ENCODE results near the gene HSPA2.
"Not testable (repeated sequence)": the region's sequence is repeated elsewhere in the genome, so short reads cannot be mapped to it uniquely, and the experiment has no call there.

The HSPA2 gene

DNA sequence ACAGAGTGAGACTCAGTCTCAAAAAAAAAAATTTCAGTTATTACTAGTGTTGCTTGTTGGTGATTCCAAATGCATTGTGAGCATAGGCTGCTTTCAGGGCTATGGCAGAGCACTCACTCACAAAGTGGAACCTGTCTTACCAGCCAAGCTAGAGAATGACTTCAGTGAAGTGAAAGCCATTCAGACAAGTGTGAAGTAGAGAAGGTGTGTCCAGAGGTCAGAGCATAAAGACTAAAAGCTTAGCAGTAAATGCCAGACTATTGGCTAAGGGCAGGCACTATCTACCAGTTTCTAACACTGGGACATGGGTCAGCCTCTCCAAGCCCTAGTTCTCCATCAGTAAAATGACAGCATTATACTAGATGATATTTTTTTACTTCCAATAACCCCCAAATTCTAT, 21.9 kb downstream of the HSPA2 start:
- no peak for DNase-seq (ENCODE audit: low spot score)

DNA sequence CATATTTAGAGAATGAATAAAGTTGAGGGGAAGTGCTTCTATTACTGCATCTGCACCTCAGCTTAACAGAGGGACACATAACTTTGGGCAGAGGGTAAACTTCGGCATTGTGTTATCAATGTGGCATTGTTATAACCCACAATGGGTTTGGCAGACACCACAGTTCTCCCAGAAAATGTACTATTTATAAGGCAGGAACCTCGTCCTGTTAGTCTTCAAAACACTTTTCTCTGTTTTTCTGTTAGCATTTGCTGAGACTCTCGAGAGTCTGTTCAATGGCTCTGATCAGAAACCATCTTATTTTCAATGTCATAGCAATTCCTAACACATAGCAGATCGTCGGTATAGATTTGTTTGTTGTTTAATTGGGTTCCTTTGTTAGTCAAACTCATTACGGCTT, 23.2 kb downstream of the HSPA2 start:
- no peak for DNase-seq (ENCODE audit: low spot score)

DNA sequence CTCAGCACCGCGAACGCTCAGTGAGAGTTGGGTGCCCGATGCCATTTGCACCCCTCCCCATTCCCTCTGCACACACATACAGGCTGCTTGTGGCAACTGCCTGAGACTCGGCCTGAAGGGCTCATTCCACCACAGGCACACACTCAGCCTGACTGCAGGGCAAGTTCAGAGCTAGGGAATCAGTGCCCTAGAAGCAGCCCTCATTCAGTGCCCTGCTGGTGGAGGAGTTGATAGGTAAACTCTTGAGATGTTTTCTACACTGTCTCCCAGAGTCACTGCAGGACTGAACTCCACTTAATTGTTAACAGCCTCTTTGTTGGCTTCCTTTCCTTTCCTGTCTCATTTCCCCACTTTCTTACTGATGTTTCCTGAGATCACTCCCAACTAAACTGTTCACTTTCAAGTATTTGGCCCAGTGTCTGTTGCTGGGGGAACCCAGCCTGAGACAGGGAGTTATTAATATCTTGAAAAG, 26.1 kb downstream of the HSPA2 start:
- no peak for DNase-seq (ENCODE audit: low spot score)

DNA sequence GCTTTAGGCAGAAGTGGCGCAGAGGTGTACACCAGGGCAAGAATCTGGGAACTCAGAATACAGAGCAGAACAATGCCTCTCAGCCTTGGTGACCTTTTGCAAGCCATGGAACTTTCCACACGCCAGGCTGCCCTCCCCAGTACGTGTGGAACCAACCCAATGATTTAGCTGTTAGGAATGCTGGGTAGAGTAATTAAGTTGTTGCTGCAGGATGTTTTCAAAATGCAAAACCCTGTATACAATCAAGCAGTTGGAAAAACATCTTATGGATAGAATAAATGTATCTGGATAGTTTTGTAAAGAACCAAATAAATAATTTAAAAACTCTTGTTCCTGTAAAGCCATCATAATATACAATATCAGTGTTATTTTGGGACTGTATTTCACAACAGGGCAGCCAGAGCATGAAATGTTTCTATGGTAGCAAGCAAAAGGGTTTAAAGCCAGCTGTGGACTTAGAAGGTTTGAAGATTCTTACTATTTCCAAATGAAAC, 28.6 kb downstream of the HSPA2 start:
- no peak for DNase-seq (ENCODE audit: low spot score)

DNA sequence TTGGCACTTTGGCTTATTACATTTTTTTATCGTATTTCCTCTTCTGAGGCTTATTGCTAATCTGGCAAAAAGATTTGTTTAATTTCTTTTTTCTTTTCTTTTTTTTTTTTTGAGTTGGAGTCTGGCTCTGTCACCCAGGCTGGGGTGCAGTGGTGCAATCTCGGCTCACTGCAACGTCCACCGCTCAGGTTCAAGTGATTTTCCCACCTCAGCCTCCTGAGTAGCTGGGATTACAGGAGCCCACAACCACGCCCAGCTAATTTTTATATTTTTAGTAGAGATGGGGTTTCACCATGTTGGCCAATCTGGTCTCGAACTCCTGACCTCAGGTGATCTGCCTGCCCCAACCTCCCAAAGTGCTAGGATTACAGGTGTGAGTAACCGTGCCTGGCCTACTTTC, 29.1 kb downstream of the HSPA2 start:
- not testable (repeated sequence) for DNase-seq (ENCODE audit: low spot score)

DNA sequence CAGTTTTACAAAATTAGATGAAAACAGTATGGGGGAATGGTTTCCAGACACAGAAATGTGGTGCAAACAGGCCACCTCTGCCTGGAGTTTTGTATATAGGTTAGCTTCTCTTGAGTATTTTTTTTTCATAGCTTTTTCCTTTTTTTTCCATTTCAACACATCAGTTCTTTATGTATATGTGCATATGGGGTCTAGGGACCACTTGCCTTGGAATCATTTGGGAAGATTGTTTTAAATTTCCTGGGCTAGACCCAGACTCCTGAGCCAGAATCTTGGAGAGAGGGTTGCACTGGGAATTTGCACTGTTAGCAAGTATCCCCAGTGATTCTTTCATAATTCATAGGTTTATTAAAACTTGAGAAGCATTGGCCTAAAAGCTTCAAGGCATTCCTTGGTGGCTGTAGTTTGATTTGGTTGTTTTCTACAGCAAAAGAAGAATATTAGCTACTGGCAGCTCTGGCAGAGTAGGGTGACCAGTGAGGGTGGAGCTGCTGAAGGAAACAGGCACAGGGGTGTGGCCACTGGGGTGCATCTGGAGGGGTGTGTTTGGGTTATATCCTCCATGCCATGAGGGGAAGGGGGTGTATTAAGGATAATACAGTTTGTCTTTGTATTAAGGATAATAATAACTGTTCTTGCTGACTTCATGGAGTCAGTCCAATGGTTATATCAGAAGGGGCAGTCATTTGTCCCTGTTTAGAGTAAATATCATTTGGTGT, 32.0 kb downstream of the HSPA2 start:
- DNase-seq (ENCODE audit: low spot score) = no peak

DNA sequence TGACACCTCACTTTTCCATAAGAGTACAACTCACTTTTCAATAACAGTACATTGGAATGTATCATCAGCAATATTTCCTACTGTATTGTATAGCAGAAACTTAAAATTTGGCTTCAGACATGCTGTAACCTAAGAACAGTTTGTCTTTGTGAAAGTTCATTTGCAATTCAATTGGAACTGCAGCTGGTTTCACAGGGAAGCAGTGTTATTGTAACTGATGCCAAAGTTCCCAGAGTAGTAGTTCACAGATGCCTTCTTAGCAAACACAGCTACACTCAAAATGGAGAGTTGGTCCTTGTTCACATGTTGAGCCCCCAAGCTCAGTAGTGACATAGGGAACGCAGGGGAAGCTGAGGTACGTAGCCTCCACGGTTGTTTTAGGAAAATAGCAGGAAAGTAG, 32.6 kb downstream of the HSPA2 start:
- no peak for DNase-seq (ENCODE audit: low spot score)

DNA sequence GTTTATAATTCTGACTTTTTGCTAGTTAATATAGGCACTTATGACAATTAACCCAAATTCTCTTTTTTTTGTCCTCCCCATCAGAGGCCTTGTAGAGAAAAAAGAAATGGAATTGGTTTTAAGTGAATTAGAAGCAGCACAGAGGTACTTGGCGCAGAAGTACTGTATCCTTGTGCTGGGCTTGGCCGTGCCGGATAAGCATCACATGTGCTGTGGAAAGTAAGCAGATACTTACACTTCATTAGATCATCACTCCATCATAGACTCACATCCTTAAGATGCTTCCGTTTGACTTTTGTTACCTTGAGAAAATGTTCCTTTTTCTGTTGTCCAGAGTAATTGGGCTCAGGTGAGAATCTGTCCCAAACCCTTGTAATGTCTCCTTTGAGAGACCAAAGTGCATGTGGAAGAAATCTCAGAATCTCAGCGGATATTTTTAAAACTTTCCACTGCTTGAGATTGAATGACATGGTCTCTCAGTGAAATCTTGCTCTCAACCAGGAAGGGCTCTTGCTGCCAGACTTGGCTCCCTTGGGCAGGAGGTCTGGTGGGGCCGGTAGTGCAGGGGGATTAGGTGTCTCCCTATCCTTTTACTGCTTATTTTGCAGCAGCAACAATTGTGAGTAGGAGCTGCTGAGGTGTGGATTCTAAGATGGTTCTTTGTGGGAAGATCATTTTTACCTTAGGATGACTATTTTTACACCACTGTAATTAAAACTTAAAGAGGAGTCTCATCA, 34.0 kb downstream of the HSPA2 start:
- DNase-seq (ENCODE audit: low spot score) = no peak

DNA sequence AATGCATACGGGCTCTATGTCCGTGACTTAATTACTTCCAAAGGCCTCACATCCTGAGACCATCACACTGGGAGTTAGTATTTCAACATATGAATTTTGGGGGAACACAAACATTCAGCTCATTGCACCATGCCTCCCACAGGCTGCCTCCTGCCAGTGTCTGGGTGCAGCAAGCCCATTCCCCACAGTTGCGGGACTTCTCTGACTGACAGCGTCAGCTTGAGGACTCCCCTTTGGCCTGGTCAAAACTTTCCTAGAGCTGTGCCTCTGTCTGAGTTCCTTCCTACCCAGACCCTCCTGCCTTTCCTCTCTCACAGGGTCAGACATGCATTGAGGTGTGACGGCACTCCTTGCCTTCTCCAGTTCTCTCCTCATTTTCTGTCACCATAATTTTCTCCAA, 36.7 kb downstream of the HSPA2 start:
- DNase-seq (ENCODE audit: low spot score) = no peak

DNA sequence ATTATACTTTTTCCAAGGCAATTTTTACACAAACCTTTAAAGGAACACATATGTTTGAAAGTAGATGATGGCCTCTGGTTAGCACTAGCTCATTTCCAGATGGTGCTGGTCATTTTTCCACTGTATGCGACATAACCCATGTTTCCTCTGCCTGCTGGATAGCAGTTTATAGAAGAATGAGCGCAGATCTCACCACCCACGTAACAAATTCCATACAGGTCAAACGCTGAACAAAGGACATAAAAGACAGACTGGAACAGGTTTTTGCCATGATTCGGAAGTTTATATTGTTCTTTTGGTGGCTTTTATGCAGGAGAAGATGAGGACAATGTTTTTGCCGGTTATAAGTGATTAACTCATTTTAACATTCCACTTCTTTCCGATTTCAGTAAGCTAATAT, 39.9 kb downstream of the HSPA2 start:
- DNase-seq (ENCODE audit: low spot score) = no peak

DNA sequence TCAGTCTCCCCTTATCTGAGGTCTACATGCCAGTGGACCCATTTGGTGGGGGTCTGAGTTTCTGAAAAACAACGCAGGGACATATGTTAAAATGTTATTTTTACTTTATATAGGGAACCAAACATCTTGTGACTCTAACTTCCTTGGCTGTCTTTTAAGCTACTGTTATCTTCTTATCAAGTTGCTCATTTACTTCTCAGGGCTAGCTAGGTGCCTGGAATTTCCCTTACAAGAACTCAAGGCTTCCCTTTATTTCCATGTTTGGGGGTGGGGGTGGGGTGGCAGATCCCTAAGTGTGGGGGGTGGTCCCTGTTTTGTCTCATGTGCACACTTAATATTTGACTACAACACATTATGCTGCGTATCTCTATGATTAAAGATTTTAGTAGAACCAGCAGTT, 40.8 kb downstream of the HSPA2 start:
- DNase-seq (ENCODE audit: low spot score) = no peak

DNA sequence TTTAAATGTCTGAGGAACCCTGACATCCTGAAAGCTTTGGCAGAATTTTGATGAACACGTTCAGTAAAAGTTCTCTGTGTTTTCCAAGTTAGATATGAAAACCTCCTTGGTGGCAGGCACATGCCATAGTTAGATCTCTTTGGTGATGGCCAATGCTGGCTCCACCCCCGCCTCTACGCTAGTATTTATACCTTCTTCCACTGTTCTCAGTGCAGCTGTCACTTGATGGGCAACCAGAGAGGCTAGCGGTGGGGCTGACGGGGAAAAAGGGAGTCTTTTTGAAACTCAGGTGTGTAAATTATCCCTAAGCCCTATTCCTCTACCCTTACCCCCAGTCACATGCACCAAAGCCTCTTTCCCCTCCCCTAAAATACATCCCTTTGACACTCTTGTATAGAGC, 41.3 kb downstream of the HSPA2 start:
- DNase-seq (ENCODE audit: low spot score) = no peak

DNA sequence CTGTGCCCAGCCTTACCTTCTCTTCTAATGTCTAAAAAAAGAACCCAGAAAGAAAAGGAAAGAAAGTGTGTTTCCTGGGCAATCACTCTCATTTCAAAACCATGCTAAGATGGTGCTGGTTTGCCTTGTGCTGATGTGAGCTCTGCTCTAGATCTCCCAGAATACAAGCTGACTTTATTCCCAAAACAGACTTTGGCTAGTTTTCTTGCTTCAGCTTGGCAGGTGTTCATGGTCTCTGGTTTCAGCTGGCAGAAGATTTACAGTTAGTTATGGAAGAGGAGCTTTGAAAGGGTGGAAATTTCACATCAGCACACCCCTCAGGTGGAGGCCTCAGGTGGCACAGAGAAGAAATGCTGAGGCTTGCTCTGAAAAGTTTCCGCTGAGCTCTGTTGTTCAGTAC, 43.6 kb downstream of the HSPA2 start:
- DNase-seq (ENCODE audit: low spot score) = no peak

DNA sequence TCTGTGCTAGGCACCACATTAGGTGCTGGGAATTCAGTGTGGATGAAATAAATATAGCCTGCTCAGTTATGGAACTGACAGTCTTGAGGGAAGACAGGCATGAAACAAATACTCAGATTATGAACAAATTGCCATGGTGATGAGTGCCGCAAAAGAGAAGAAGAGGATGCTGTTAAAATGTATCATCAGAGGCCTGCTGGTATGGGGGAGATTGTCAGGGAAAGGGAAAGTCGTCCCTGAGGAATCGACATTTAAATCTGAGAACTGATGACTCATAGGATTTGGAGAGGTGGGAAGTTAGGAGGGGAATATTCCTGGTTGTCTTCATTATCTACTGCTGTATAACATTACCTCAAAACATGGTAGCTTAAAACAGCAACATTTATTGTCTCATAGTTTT, 51.3 kb downstream of the HSPA2 start:
- no peak for DNase-seq (ENCODE audit: low spot score)
